Measurements from ENCODE around the gene LIG1.

DNA sequence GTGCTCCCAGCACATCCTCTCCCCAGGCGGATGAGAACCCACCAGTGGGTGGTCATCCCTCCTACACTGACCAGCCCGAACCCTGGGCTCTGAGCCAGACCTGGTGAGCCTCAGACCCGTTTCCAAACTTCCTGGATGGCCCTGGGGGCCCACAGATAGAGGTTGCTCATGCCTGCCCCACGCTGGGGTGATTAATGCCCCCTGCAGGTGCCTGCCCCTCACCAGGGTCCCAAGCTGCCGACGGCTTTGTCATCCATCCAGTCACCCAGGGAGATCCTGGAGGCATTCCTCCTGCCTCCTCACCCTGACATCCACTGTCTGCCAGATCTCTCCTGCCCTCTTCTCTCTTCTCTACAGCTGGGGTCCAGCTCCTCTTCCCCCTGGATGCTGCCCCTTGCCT is 31.1 kb downstream of the LIG1 start:
- no peak for TF ChIP-seq GATA1 (IDR thresholded peaks at IDR 0.05; ENCODE audit: low read depth, low read length)
- TF ChIP-seq POLR2A (IDR thresholded peaks at IDR 0.05; ENCODE audit: low read length): no peak

All from erythroblast (primary cell).